HCT116 (cell line): ENCODE data around the gene ORC3.

ENCODE experiments used
- EZH2 ChIP-seq: fragments of 200-600 bp; sonication (generic); IDR thresholded peaks from 2 replicates; pipeline ENCODE4 v1.6.1; 2017; ENCODE audit warnings: antibody characterized with exemption, mixed run types
- POLR2AphosphoS5 ChIP-seq: IDR thresholded peaks from 2 replicates; pipeline ENCODE4 v1.6.1; 2011; ENCODE audit warnings: mild to moderate bottlenecking, low read depth, low read length, moderate library complexity

DNA sequence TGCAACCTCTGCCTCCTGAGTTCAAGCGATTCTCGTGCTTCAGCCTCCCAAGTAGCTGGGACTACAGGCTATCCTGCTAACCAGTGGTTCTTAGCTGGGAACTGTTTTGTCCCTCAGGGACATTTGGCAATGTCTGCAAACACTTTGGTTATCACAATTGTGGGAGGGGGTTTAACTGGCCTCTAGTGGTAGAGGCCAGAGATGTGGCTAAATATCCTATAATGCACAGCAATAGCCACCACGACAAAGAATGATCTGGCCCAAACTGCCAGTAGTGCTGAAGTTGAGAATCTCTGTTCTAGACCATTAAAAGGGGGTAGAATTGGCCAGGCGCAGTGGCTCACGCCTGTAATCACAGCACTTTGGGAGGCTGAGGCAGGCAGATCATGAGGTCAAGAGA is 83.3 kb downstream of the ORC3 start:
- TF ChIP-seq EZH2, result no peak
- no peak for TF ChIP-seq POLR2AphosphoS5
